ENCODE measurements around the gene USP5.

The USP5 gene

DNA sequence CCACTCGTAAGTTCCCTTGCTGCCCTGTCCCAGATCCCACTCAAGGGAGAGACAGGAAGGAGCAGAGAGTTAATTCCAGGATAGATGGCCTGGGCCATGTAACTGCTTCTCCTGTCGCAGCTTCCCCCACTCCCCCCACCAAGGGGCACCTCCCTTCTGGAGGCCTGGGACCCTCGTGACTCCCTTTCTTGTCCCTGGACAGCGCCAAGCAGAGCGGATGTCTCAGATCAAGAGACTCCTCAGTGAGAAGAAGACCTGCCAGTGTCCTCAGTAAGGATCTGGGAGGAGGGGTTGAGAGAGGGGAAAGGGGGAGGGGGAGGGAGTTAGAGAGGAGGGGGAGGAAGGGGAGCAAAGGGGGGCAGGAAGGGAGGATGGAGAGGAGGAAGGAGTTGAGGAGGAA lies 33.3 kb upstream of the USP5 start:
- H3K27me3 ChIP-seq (ENCODE audit: control insufficient read depth in 1 of 2, insufficient read depth in 2 of 2, low read length in 2 of 2) = peaks cover 27 to 43% of the 10 kb centered on the region in 2 donors
- no peaks in the 10 kb centered on the region for H3K9me3 ChIP-seq (ENCODE audit: control insufficient read depth in 1 of 2, low read length in 2 of 2)
- peaks cover 0 to 5% of the 10 kb centered on the region in 2 donors for H3K36me3 ChIP-seq (ENCODE audit: control insufficient read depth in 1 of 2, insufficient read depth in 2 of 2, low read length in 2 of 2)
- no peak overlapping the region for H3K4me3 ChIP-seq (ENCODE audit: low read depth in 1 of 2, low read length in 2 of 2)
- no peak overlapping the region for H3K27ac ChIP-seq (ENCODE audit: low read depth, low read length)
- H3K9ac ChIP-seq (ENCODE audit: low read depth in 1 of 2, low read length in 2 of 2) = no peak overlapping the region
- H3K4me1 ChIP-seq (ENCODE audit: control insufficient read depth in 1 of 2, insufficient read depth in 2 of 2, low read length in 2 of 2) = peaks cover 11% of the 10 kb centered on the region in 2 donors

- H3K27me3 ChIP-seq (ENCODE audit: control insufficient read depth in 1 of 2, insufficient read depth in 2 of 2, low read length in 2 of 2) = peaks cover 33 to 48% of the 10 kb centered on the region in 2 donors
- H3K4me3 ChIP-seq (ENCODE audit: low read depth in 1 of 2, low read length in 2 of 2) = no peak overlapping the region
- no peak overlapping the region for H3K27ac ChIP-seq (ENCODE audit: low read depth, low read length)
- H3K9me3 ChIP-seq (ENCODE audit: control insufficient read depth in 1 of 2, low read length in 2 of 2) = no peaks in the 10 kb centered on the region
- H3K4me1 ChIP-seq (ENCODE audit: control insufficient read depth in 1 of 2, insufficient read depth in 2 of 2, low read length in 2 of 2) = peaks cover 11% of the 10 kb centered on the region in 2 donors
- peaks cover 0 to 5% of the 10 kb centered on the region in 2 donors for H3K36me3 ChIP-seq (ENCODE audit: control insufficient read depth in 1 of 2, insufficient read depth in 2 of 2, low read length in 2 of 2)
- no peak overlapping the region for H3K9ac ChIP-seq (ENCODE audit: low read depth in 1 of 2, low read length in 2 of 2)
These were observed 32.6 kb upstream of the USP5 start for GRCh38 chr12:6819106-6820030.

DNA sequence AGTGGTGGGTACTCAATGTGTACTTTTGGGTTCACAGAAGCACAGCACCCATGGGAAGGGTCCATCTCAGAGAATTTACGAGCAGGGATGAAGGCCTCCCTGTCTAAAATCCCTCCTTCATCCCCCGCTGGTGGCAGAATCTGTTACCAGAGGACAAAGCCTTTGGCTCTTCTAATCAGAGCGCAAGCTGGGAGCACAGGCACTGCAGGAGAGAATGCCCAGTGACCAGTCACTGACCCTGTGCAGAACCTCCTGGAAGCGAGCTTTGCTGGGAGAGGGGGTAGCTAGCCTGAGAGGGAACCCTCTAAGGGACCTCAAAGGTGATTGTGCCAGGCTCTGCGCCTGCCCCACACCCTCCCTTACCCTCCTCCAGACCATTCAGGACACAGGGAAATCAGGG lies 31.8 kb upstream of the USP5 start:
- H3K4me3 ChIP-seq (ENCODE audit: low read depth in 1 of 2, low read length in 2 of 2) = no peak overlapping the region

GRCh38 chr12:6821591-6822425 lies 30.1 kb upstream of the USP5 start, which contains the start of gene GPR162:
TSS of gene GPR162 (plus strand) at chr12:6821821. CDS start at chr12:6823899, 2,078 bp downstream.
- Histone ChIP-seq H3K9me3 (ENCODE audit: control insufficient read depth in 1 of 2, low read length in 2 of 2) (no peaks in the 10 kb centered on the region), H3K4me3 (ENCODE audit: low read depth in 1 of 2, low read length in 2 of 2) (peak within 1 kb of the TSS; percentile 49 to 53), H3K27ac (ENCODE audit: low read depth, low read length) (no peak within 1 kb of the TSS), H3K4me1 (ENCODE audit: control insufficient read depth in 1 of 2, insufficient read depth in 2 of 2, low read length in 2 of 2) (peaks cover 11 to 17% of the 10 kb centered on the region in 2 donors), H3K27me3 (ENCODE audit: control insufficient read depth in 1 of 2, insufficient read depth in 2 of 2, low read length in 2 of 2) (peaks cover 33 to 51% of the 10 kb centered on the region in 2 donors), H3K36me3 (ENCODE audit: control insufficient read depth in 1 of 2, insufficient read depth in 2 of 2, low read length in 2 of 2) (peaks cover 0 to 5% of the 10 kb centered on the region in 2 donors), H3K9ac (ENCODE audit: low read depth in 1 of 2, low read length in 2 of 2) (peak within 1 kb of the TSS in 1 of 2 donors; percentile 25)

More for the DNA sequence above, 31.8 kb upstream of the USP5 start:
- peaks cover 33 to 56% of the 10 kb centered on the region in 2 donors for H3K27me3 ChIP-seq (ENCODE audit: control insufficient read depth in 1 of 2, insufficient read depth in 2 of 2, low read length in 2 of 2)
- peaks cover 0 to 5% of the 10 kb centered on the region in 2 donors for H3K36me3 ChIP-seq (ENCODE audit: control insufficient read depth in 1 of 2, insufficient read depth in 2 of 2, low read length in 2 of 2)
- H3K4me1 ChIP-seq (ENCODE audit: control insufficient read depth in 1 of 2, insufficient read depth in 2 of 2, low read length in 2 of 2) = peaks cover 11 to 13% of the 10 kb centered on the region in 2 donors
- no peaks in the 10 kb centered on the region for H3K9me3 ChIP-seq (ENCODE audit: control insufficient read depth in 1 of 2, low read length in 2 of 2)
- H3K27ac ChIP-seq (ENCODE audit: low read depth, low read length) = no peak overlapping the region
- no peak overlapping the region for H3K9ac ChIP-seq (ENCODE audit: low read depth in 1 of 2, low read length in 2 of 2)

- Histone ChIP-seq H3K27ac (ENCODE audit: low read depth, low read length) (no peak overlapping the region), H3K27me3 (ENCODE audit: control insufficient read depth in 1 of 2, insufficient read depth in 2 of 2, low read length in 2 of 2) (peaks cover 33 to 49% of the 10 kb centered on the region in 2 donors), H3K4me1 (ENCODE audit: control insufficient read depth in 1 of 2, insufficient read depth in 2 of 2, low read length in 2 of 2) (peaks cover 11 to 24% of the 10 kb centered on the region in 2 donors), H3K9me3 (ENCODE audit: control insufficient read depth in 1 of 2, low read length in 2 of 2) (no peaks in the 10 kb centered on the region), H3K9ac (ENCODE audit: low read depth in 1 of 2, low read length in 2 of 2) (no peak overlapping the region), H3K36me3 (ENCODE audit: control insufficient read depth in 1 of 2, insufficient read depth in 2 of 2, low read length in 2 of 2) (peaks cover 0 to 4% of the 10 kb centered on the region in 2 donors), H3K4me3 (ENCODE audit: low read depth in 1 of 2, low read length in 2 of 2) (peak overlapping the region in 1 of 2 donors; percentile 49)
These were observed 29.4 kb upstream of the USP5 start for GRCh38 chr12:6822426-6823135.

- no peaks in the 10 kb centered on the region for H3K9me3 ChIP-seq (ENCODE audit: control insufficient read depth in 1 of 2, low read length in 2 of 2)
- no peaks in the 10 kb centered on the region for H3K36me3 ChIP-seq (ENCODE audit: control insufficient read depth in 1 of 2, insufficient read depth in 2 of 2, low read length in 2 of 2)
- H3K4me1 ChIP-seq (ENCODE audit: control insufficient read depth in 1 of 2, insufficient read depth in 2 of 2, low read length in 2 of 2) = peaks cover 11 to 27% of the 10 kb centered on the region in 2 donors
- H3K4me3 ChIP-seq (ENCODE audit: low read depth in 1 of 2, low read length in 2 of 2) = no peak overlapping the region
- no peak overlapping the region for H3K27ac ChIP-seq (ENCODE audit: low read depth, low read length)
- H3K27me3 ChIP-seq (ENCODE audit: control insufficient read depth in 1 of 2, insufficient read depth in 2 of 2, low read length in 2 of 2) = peaks cover 33 to 49% of the 10 kb centered on the region in 2 donors
- no peak overlapping the region for H3K9ac ChIP-seq (ENCODE audit: low read depth in 1 of 2, low read length in 2 of 2)
These were observed 28.5 kb upstream of the USP5 start for GRCh38 chr12:6823182-6824084.

DNA sequence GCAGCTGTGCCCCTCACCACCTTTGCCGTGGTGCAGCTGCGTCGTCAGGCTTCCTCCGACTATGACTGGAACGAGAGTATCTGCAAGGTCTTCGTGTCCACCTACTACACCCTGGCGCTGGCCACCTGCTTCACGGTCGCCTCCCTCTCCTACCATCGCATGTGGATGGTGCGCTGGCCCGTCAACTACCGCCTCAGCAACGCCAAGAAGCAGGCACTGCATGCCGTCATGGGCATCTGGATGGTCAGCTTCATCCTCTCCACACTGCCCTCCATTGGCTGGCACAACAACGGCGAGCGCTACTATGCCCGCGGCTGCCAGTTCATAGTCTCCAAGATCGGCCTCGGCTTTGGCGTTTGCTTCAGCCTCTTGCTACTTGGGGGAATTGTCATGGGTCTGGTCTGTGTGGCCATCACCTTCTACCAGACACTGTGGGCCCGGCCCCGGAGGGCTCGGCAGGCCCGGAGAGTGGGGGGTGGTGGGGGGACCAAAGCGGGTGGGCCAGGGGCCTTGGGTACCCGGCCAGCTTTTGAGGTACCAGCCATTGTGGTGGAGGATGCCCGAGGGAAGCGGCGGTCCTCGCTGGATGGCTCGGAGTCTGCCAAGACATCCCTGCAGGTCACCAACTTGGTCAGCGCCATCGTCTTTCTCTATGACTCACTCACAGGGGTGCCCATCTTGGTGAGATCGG lies 27.7 kb upstream of the USP5 start:
- peaks cover 11 to 32% of the 10 kb centered on the region in 2 donors for H3K4me1 ChIP-seq (ENCODE audit: control insufficient read depth in 1 of 2, insufficient read depth in 2 of 2, low read length in 2 of 2)
- H3K4me3 ChIP-seq (ENCODE audit: low read depth in 1 of 2, low read length in 2 of 2) = no peak overlapping the region
- H3K9me3 ChIP-seq (ENCODE audit: control insufficient read depth in 1 of 2, low read length in 2 of 2) = no peaks in the 10 kb centered on the region
- H3K27me3 ChIP-seq (ENCODE audit: control insufficient read depth in 1 of 2, insufficient read depth in 2 of 2, low read length in 2 of 2) = peaks cover 34 to 49% of the 10 kb centered on the region in 2 donors
- H3K36me3 ChIP-seq (ENCODE audit: control insufficient read depth in 1 of 2, insufficient read depth in 2 of 2, low read length in 2 of 2) = no peaks in the 10 kb centered on the region
- H3K9ac ChIP-seq (ENCODE audit: low read depth in 1 of 2, low read length in 2 of 2) = no peak overlapping the region
- H3K27ac ChIP-seq (ENCODE audit: low read depth, low read length) = no peak overlapping the region

- Histone ChIP-seq H3K9me3 (ENCODE audit: control insufficient read depth in 1 of 2, low read length in 2 of 2) (no peaks in the 10 kb centered on the region), H3K4me1 (ENCODE audit: control insufficient read depth in 1 of 2, insufficient read depth in 2 of 2, low read length in 2 of 2) (peaks cover 16 to 39% of the 10 kb centered on the region in 2 donors), H3K4me3 (ENCODE audit: low read depth in 1 of 2, low read length in 2 of 2) (no peak overlapping the region), H3K36me3 (ENCODE audit: control insufficient read depth in 1 of 2, insufficient read depth in 2 of 2, low read length in 2 of 2) (no peaks in the 10 kb centered on the region), H3K27me3 (ENCODE audit: control insufficient read depth in 1 of 2, insufficient read depth in 2 of 2, low read length in 2 of 2) (peaks cover 36 to 44% of the 10 kb centered on the region in 2 donors), H3K27ac (ENCODE audit: low read depth, low read length) (no peak overlapping the region), H3K9ac (ENCODE audit: low read depth in 1 of 2, low read length in 2 of 2) (no peak overlapping the region)
These were observed 27.0 kb upstream of the USP5 start for GRCh38 chr12:6824901-6825381.
